Activated naive CD4-positive, alpha-beta T cell treated with anti-CD3 and anti-CD28 coated beads, Interleukin-2, amount 50 U/mL, for 24 hours (primary cell): ENCODE results near the gene PAK1.

Source experiments
- H3K27ac Mint-ChIP-seq: one replicate; pipeline ENCODE4 v1.8.0; 2021; ENCODE audit warnings: mild to moderate bottlenecking, mixed read lengths
- H3K27me3 Mint-ChIP-seq: one replicate; pipeline ENCODE4 v1.8.0; 2021; ENCODE audit warnings: mixed read lengths
- H3K36me3 Mint-ChIP-seq: one replicate; pipeline ENCODE4 v1.8.0; 2021; ENCODE audit warnings: mixed read lengths
- H3K4me1 Mint-ChIP-seq: one replicate; pipeline ENCODE4 v1.8.0; 2021; ENCODE audit warnings: mixed read lengths
- H3K4me3 Mint-ChIP-seq: one replicate; pipeline ENCODE4 v1.8.0; 2021; ENCODE audit warnings: mild to moderate bottlenecking, mixed read lengths
- H3K9me3 Mint-ChIP-seq: one replicate; pipeline ENCODE4 v1.8.0; 2021; ENCODE audit warnings: mixed read lengths

The PAK1 gene

GRCh38 chr11:77473801-77474683, at the start of gene PAK1:
PAK1 (minus strand) TSS chr11:77474094; CDS start chr11:77392520, 81,574 bp downstream.
- peaks cover 12% of the 10 kb centered on the region for H3K4me1 Mint-ChIP-seq
- H3K9me3 Mint-ChIP-seq = no peaks in the 10 kb centered on the region
- peak within 1 kb of the TSS; percentile 84 for H3K4me3 Mint-ChIP-seq
- H3K27ac Mint-ChIP-seq = peak within 1 kb of the TSS; percentile 88
- H3K36me3 Mint-ChIP-seq = no peaks in the 10 kb centered on the region
- H3K27me3 Mint-ChIP-seq = no peaks in the 10 kb centered on the region

- Mint-ChIP-seq H3K4me1 (no peaks in the 10 kb centered on the region), H3K36me3 (no peaks in the 10 kb centered on the region), H3K4me3 (no peak overlapping the region), H3K27me3 (no peaks in the 10 kb centered on the region), H3K9me3 (no peaks in the 10 kb centered on the region), H3K27ac (no peak overlapping the region)
Observed at GRCh38 chr11:77522215-77522614, 48.3 kb upstream of the PAK1 start.

- Mint-ChIP-seq H3K27ac (no peak overlapping the region), H3K4me1 (no peaks in the 10 kb centered on the region), H3K27me3 (no peaks in the 10 kb centered on the region), H3K36me3 (no peaks in the 10 kb centered on the region), H3K9me3 (no peaks in the 10 kb centered on the region), H3K4me3 (no peak overlapping the region)
Observed at GRCh38 chr11:77519847-77520246, 46.0 kb upstream of the PAK1 start.

GRCh38 chr11:77518471-77518870, 44.6 kb upstream of the PAK1 start:
- Mint-ChIP-seq H3K9me3 (no peaks in the 10 kb centered on the region), H3K36me3 (no peaks in the 10 kb centered on the region), H3K4me1 (no peaks in the 10 kb centered on the region), H3K27me3 (no peaks in the 10 kb centered on the region), H3K4me3 (no peak overlapping the region), H3K27ac (no peak overlapping the region)

- Mint-ChIP-seq H3K9me3 (no peaks in the 10 kb centered on the region), H3K36me3 (no peaks in the 10 kb centered on the region), H3K27me3 (no peaks in the 10 kb centered on the region), H3K27ac (no peak overlapping the region), H3K4me3 (no peak overlapping the region), H3K4me1 (no peaks in the 10 kb centered on the region)
Observed at GRCh38 chr11:77517753-77518152, 43.9 kb upstream of the PAK1 start.

- Mint-ChIP-seq H3K27me3 (peaks cover 1% of the 10 kb centered on the region), H3K4me3 (no peak overlapping the region), H3K27ac (no peak overlapping the region)
Observed at GRCh38 chr11:77517226-77517625, 43.3 kb upstream of the PAK1 start.

GRCh38 chr11:77515483-77515882, 41.6 kb upstream of the PAK1 start:
- Mint-ChIP-seq H3K4me3 (no peak overlapping the region), H3K9me3 (no peaks in the 10 kb centered on the region), H3K4me1 (no peaks in the 10 kb centered on the region), H3K27me3 (peaks cover 3% of the 10 kb centered on the region), H3K27ac (no peak overlapping the region), H3K36me3 (no peaks in the 10 kb centered on the region)

More at GRCh38 chr11:77517226-77517625, 43.3 kb upstream of the PAK1 start:
- H3K9me3 Mint-ChIP-seq = no peaks in the 10 kb centered on the region
- no peaks in the 10 kb centered on the region for H3K36me3 Mint-ChIP-seq
- H3K4me1 Mint-ChIP-seq = no peaks in the 10 kb centered on the region

- Mint-ChIP-seq H3K4me3 (no peak overlapping the region), H3K4me1 (no peaks in the 10 kb centered on the region)
Observed at GRCh38 chr11:77515063-77515462, 41.2 kb upstream of the PAK1 start.

GRCh38 chr11:77512092-77512491, 38.2 kb upstream of the PAK1 start:
- no peak overlapping the region for H3K4me3 Mint-ChIP-seq
- no peaks in the 10 kb centered on the region for H3K9me3 Mint-ChIP-seq
- H3K36me3 Mint-ChIP-seq = no peaks in the 10 kb centered on the region
- H3K4me1 Mint-ChIP-seq = no peaks in the 10 kb centered on the region
- H3K27ac Mint-ChIP-seq = no peak overlapping the region
- H3K27me3 Mint-ChIP-seq = peaks cover 8% of the 10 kb centered on the region

More at GRCh38 chr11:77515063-77515462, 41.2 kb upstream of the PAK1 start:
- Mint-ChIP-seq H3K36me3 (no peaks in the 10 kb centered on the region), H3K27ac (no peak overlapping the region), H3K27me3 (peaks cover 3% of the 10 kb centered on the region), H3K9me3 (no peaks in the 10 kb centered on the region)

GRCh38 chr11:77510851-77511250, 37.0 kb upstream of the PAK1 start:
- no peaks in the 10 kb centered on the region for H3K9me3 Mint-ChIP-seq
- H3K4me1 Mint-ChIP-seq = no peaks in the 10 kb centered on the region
- no peak overlapping the region for H3K27ac Mint-ChIP-seq
- H3K36me3 Mint-ChIP-seq = no peaks in the 10 kb centered on the region
- H3K27me3 Mint-ChIP-seq = peaks cover 8% of the 10 kb centered on the region
- H3K4me3 Mint-ChIP-seq = no peak overlapping the region

- H3K4me3 Mint-ChIP-seq = no peak overlapping the region
Observed at GRCh38 chr11:77510095-77510494, 36.2 kb upstream of the PAK1 start.

GRCh38 chr11:77508019-77508418, 34.1 kb upstream of the PAK1 start:
- Mint-ChIP-seq H3K36me3 (no peaks in the 10 kb centered on the region), H3K4me3 (no peak overlapping the region), H3K27me3 (peaks cover 9% of the 10 kb centered on the region), H3K27ac (no peak overlapping the region), H3K4me1 (no peaks in the 10 kb centered on the region), H3K9me3 (no peaks in the 10 kb centered on the region)

More at GRCh38 chr11:77510095-77510494, 36.2 kb upstream of the PAK1 start:
- Mint-ChIP-seq H3K36me3 (no peaks in the 10 kb centered on the region), H3K4me1 (no peaks in the 10 kb centered on the region), H3K27me3 (peaks cover 8% of the 10 kb centered on the region), H3K9me3 (no peaks in the 10 kb centered on the region), H3K27ac (no peak overlapping the region)

GRCh38 chr11:77506857-77507256, 33.0 kb upstream of the PAK1 start:
- H3K9me3 Mint-ChIP-seq = no peaks in the 10 kb centered on the region
- H3K36me3 Mint-ChIP-seq = no peaks in the 10 kb centered on the region
- no peak overlapping the region for H3K4me3 Mint-ChIP-seq
- H3K27ac Mint-ChIP-seq = no peak overlapping the region
- H3K4me1 Mint-ChIP-seq = no peaks in the 10 kb centered on the region
- peaks cover 7% of the 10 kb centered on the region for H3K27me3 Mint-ChIP-seq

GRCh38 chr11:77505956-77506355, 32.1 kb upstream of the PAK1 start:
- H3K9me3 Mint-ChIP-seq = no peaks in the 10 kb centered on the region
- H3K27ac Mint-ChIP-seq = no peak overlapping the region
- no peak overlapping the region for H3K4me3 Mint-ChIP-seq
- H3K4me1 Mint-ChIP-seq = no peaks in the 10 kb centered on the region
- peaks cover 7% of the 10 kb centered on the region for H3K27me3 Mint-ChIP-seq
- no peaks in the 10 kb centered on the region for H3K36me3 Mint-ChIP-seq

- H3K27ac Mint-ChIP-seq = no peak overlapping the region
- peaks cover 3% of the 10 kb centered on the region for H3K27me3 Mint-ChIP-seq
- H3K36me3 Mint-ChIP-seq = no peaks in the 10 kb centered on the region
- no peak overlapping the region for H3K4me3 Mint-ChIP-seq
- no peaks in the 10 kb centered on the region for H3K9me3 Mint-ChIP-seq
- H3K4me1 Mint-ChIP-seq = no peaks in the 10 kb centered on the region
Observed at GRCh38 chr11:77503006-77503405, 29.1 kb upstream of the PAK1 start.

- Mint-ChIP-seq H3K27ac (no peak overlapping the region), H3K4me1 (no peaks in the 10 kb centered on the region), H3K27me3 (peaks cover 3% of the 10 kb centered on the region), H3K4me3 (no peak overlapping the region), H3K36me3 (no peaks in the 10 kb centered on the region), H3K9me3 (no peaks in the 10 kb centered on the region)
Observed at GRCh38 chr11:77502346-77502905, 28.5 kb upstream of the PAK1 start.
